HG02870 (cell line): ENCODE results near the gene PEDS1.
"Not testable (repeated sequence)": the region's sequence is repeated elsewhere in the genome, so short reads cannot be mapped to it uniquely, and the experiment has no call there.

ENCODE experiments used
- ATAC-seq: cut with Tn5 transposase; IDR thresholded peaks from one replicate; pipeline ENCODE4 v1.9.1; 2021; ENCODE audit warnings: mild to moderate bottlenecking, moderate library complexity; ENCODE audit not compliant: unreplicated experiment

The PEDS1 gene

DNA sequence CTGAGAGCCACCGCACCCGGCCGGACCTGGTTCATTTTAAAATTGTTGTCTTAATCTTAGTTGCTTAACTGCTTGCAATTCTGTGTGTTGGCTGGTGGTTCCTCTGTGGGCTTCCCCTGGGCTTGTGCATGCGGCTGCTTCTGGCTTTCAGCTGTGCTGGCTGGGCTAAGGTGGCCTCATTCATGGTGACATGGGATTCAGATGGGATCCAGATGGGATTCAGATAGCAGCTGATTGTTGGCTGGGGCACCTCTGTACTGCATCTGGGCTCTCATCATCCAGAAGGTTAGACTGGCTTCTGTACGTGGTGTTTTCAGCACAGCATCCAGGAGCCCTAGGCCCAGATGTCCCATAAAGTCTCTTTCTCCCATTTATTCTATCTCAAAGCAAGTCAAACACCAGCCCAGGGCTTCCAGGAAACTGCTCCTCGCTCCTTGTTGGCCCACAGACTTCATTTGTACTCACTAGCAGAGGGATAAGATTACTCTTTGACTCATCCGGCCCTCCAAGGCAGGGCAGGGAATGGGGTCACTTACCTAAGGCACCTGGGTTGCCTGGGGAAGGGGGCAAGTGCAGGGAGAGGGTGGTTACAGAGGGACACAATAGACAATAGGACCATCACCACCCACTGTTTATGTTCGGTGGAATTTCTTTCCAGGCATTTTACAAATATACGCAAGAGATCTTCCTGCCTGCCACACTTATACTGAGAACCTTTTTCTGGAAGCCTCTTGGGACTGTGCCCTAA lies 10.2 kb upstream of the PEDS1 start:
- ATAC-seq: no peak

DNA sequence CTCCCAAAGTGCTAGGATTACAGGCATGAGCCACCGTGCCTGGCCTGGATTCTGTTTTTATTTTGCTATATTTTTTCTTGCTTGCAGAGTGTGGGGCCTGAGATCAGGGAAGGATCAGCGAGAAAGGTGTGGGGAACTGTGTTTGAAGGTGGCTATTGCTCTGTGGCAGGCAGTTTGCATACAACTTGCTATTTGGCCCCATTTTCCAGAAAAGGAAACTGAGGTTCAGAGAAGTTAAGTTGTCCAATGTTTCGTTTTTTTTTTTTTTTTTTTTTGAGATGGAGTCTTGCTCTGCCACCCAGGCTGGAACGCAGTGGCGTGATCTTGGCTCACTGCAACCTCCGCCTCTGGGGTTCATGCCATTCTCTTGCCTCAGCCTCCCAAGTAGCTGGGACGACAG lies 8.0 kb upstream of the PEDS1 start:
- not testable (repeated sequence) for ATAC-seq

DNA sequence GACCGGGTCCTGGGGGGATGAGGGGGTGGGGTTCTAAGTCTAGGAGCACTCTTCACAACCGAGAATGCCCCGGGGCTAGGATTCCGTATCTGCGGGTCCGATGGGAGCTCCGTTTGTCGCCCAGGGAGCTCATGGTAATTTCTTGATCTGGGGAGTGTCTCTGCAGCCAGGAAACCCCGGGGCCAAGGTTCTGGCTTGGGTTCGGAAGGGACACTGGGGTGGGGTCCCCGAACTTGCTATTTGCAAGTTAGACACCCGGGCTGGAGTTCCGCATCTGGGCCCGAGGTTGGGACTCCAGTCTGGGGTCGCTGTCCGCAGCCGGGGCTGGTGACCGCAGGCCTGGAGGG lies 397 bp downstream of the PEDS1 start:
- ATAC-seq: peak; percentile 26

GRCh38 chr20:50152394-50153152 lies 950 bp downstream of the PEDS1 start:
- no peak for ATAC-seq

DNA sequence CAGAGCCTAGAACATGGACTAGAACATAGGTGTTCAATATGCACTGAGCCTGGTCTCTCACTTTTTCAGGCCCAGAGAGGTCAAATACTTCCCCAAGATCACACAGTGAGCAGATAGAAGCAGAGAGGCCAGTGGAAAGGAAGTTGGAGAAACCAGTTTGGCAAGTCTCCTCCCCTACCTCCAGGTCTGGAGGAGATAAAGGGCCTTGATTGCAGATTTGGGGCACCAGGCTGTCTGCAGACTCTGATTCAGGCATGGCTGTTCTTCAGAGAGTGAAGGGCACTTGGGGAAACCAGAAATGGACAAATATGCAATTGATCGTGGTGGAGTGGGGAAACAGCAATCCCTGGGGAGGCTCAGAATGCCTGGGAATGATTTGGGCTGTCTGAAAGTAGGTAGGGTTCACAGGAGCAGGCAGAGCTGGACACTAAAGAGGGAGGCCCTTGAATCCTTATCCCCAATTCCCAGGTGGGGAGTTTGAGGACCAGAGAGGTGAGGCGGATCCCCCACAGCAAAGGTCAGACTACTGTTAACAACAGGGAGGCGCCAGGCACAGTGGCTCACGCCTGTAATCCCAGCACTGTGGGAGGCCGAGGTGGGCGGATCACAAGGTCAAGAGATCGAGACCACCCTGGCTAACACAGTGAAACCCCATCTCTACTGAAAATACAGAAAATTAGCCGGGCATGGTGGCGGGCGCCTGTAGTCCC lies 2.3 kb downstream of the PEDS1 start:
- ATAC-seq: no peak

DNA sequence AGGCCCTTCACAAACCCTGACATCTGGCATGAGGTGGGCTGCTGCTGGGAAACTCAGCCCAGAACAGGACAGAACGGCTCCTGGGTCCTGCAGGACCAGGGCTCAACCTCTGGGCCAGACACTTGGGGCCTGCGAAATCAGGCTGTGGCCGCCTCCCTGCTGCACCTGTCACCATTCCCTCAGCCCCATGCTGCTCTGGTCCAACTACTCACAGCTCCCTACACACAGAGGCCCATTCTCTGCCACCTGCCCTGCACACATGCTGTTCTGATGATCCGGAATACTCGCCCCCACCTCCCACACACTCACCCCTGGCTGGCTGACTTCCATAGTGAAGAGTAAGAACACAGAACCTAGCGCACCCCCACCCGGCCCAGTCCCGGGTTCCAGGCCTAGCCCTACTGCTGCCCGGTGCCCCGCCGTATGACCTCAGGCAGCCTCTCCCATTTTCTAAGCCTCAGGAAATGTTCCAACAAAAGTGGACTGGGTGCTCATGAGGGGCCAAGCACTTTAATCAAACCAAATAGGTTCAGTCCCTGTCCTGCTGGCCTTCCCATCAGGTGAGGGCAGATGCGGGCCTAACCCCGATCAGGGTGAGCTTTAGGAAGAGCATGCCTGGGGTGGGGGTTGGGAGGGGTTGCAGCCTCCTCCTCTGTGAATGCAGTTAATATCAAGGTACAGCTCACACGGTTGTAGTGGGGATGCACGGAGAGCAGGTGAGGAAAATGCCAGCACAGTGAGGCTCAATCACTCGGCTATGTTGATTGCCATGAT lies 3.9 kb downstream of the PEDS1 start:
- ATAC-seq: no peak

GRCh38 chr20:50146732-50147662 lies 6.5 kb downstream of the PEDS1 start:
- peak; percentile 77 for ATAC-seq

GRCh38 chr20:50146214-50146613 lies 7.3 kb downstream of the PEDS1 start:
- ATAC-seq: no peak

DNA sequence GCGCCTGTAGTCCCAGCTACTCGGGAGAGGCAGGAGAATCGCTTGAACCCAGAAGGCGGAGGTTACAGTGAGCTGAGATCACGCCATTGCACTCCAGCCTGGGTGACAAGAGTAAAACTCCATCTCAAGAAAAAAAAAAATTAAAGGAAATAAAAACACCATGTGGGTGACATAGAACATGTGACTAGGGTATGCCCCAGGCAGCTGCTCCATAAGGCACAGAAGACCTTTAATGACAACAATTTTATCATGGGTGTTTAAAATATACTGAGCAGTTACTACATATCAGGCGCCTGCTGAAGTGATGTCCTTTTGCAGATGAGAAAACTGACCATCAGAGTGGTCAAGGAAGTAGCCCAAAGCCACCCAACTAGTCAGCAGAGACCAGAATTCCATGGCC lies 8.0 kb downstream of the PEDS1 start:
- no peak for ATAC-seq

DNA sequence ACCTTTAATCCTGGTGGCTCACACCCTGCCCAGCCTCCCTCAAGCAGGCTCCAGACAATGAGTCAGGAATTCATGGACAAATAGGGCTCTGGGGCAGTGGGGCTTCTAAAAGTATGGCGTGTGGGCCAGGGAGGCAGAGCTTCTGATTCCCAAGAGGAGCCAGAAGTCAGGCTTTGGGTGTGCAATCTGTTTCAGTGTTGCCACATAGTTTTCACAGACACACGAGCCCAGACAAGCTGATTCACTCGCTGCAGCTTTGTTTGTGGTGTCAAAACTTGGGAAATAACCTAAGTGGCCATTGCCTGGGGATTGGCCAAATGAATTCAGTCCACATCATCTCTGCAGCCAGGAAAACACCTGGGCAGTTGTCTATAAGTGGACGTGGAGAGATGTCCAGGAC lies 9.2 kb downstream of the PEDS1 start:
- ATAC-seq: no peak

DNA sequence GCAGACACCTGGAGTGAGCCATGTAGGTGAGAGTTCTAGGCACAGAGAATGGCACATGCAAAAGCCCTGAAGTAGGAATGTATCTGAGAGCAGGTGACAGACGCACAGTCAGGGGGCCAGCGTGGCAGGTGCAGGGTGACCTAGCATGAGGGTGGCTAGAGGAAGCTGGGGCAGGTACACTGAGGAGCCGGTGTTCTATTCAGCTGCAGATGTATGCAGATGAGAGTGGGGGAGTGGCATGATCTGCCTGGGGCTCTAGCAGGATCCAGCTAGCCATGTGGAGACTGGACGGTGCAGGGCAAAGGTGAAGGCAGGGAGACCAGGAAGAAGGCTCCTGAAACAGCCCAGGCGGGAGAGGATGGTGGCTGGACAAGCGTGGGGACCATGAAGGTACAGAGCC lies 10.7 kb downstream of the PEDS1 start:
- ATAC-seq: no peak

- no peak for ATAC-seq
Measured at GRCh38 chr20:50141811-50142561, 11.5 kb downstream of the PEDS1 start.

- no peak for ATAC-seq
Measured at GRCh38 chr20:50141018-50141675, 12.4 kb downstream of the PEDS1 start.

- ATAC-seq: no peak
Measured at GRCh38 chr20:50140339-50140859, 13.1 kb downstream of the PEDS1 start.

DNA sequence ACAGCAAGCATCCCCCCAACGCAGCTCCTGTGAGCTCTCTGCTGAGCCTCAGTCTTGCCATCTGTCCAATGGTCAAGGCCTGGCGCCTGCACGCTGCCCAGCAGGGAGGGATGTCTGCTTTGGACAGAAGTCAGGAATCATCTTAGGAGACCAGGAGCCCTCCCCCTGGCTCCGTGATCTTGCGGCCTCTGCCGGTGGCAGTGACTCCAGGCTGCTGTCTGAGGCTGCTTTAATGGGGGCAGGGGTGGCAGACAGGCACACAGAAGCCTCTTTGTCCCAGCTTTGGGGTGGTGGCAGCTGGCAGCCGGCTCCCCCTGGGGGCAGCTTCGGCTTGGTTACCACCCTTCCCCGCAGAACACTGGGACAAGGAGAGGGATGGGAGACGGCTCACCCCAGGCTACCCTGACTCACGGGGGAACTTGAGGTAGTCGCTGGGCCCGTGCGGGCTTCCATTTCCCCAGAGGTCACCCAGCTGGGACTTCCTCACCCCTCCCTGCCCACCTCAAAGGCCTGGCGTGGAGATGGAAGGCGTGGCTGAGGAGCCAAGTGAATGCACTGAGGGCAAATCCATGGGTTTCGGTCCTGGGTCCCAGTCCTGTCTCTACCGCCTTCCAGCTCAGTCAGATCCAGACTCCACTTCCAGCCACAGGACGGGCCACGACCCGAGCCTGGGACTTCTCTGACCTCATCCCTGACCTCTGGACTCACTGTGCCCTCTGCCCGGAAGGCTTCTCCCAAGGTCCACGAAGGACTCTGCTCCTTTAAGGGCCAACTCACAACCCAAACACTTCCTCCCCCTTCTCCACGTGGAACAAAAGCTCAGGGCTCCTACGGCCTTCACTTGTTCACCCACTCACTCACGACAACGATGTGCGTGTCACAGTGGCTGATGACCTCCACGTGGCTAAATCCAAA lies 14.8 kb downstream of the PEDS1 start:
- ATAC-seq: no peak

DNA sequence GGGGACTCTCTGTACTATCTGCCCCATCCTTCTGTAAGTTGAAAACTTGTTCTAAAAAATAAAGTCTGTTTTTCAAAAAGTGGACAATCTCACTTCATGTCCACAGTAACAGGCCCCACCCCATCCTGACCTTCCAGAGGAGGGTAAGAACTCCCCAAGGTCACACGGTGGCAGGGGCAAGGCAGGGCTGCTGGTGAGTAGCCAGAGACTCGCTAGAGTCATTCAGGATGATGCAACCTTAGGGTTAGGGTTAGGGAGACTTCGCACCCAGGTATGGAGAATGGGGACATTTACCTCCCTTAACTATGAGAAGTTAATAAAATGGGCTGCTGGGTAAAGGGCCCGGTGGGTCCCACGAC lies 15.4 kb downstream of the PEDS1 start:
- no peak for ATAC-seq

GRCh38 chr20:50137702-50138101 lies 15.8 kb downstream of the PEDS1 start:
- not testable (repeated sequence) for ATAC-seq
